A673 (cell line): Measurements from ENCODE around the gene ADGRL2. TPM values are rescaled to one million over a fixed set of nuclear protein-coding genes. Genes with fewer than 3 reads are reported as not detected.

Source experiments
- BruUV-seq: library from RNA; stranded (reverse); fragments of 400-500 nt; replicated peaks from 2 replicates; lab custom pipeline; 2021; lab: Mats Ljungman, UMichigan
- CTCF ChIA-PET: fragments of 300-600 bp; sonication (Branson Sonifier 250); formaldehyde crosslinking; loops from one replicate; lab custom pipeline; 2022; ENCODE audit warnings: antibody characterized with exemption; lab: Charles Lee
- POLR2A ChIA-PET: fragments of 300-600 bp; sonication (Branson Sonifier 250); formaldehyde crosslinking; loops from one replicate; lab custom pipeline; 2022; ENCODE audit warnings: antibody characterized with exemption; ENCODE audit not compliant: low non-redundant PET; lab: Charles Lee
- DNase-seq: peaks from one replicate; pipeline ENCODE4 v3.0.0-alpha.2; 2015; ENCODE audit warnings: low spot score
- H3K27ac ChIP-seq: fragments of 200-600 bp; sonication (generic); 2 replicates; pipeline ENCODE4 v1.5.1; 2016; ENCODE audit warnings: mixed run types, low read depth, mild to moderate bottlenecking, mixed read lengths, antibody characterized with exemption, low read length; ENCODE audit not compliant: poor library complexity, severe bottlenecking
- H3K27me3 ChIP-seq: fragments of 200-600 bp; sonication (generic); replicated peaks from 2 replicates; pipeline ENCODE4 v1.6.1; 2017; ENCODE audit warnings: mixed run types, low read depth, mild to moderate bottlenecking, mixed read lengths, antibody characterized with exemption, low read length; ENCODE audit not compliant: insufficient read depth, poor library complexity
- H3K36me3 ChIP-seq: fragments of 200-600 bp; sonication (generic); 2 replicates; pipeline ENCODE4 v1.6.1; 2016; ENCODE audit warnings: mixed run types, mild to moderate bottlenecking, mixed read lengths, antibody characterized with exemption, low read length; ENCODE audit not compliant: insufficient read depth, poor library complexity, severe bottlenecking
- H3K4me1 ChIP-seq: fragments of 200-600 bp; sonication (generic); 2 replicates; pipeline ENCODE4 v1.6.1; 2017; ENCODE audit warnings: mixed run types, mild to moderate bottlenecking, mixed read lengths, antibody characterized with exemption, low read length; ENCODE audit not compliant: insufficient read depth, poor library complexity, severe bottlenecking
- H3K4me3 ChIP-seq: fragments of 200-600 bp; sonication (generic); 2 replicates; pipeline ENCODE4 v1.5.1; 2016; ENCODE audit warnings: low read depth, mixed run types, mild to moderate bottlenecking, mixed read lengths, low read length; ENCODE audit not compliant: poor library complexity, severe bottlenecking
- H3K9me3 ChIP-seq: fragments of 200-600 bp; sonication (generic); 2 replicates; pipeline ENCODE4 v1.6.1; 2016; ENCODE audit warnings: mixed run types, low read depth, mild to moderate bottlenecking, mixed read lengths, antibody characterized with exemption, low read length; ENCODE audit not compliant: poor library complexity, severe bottlenecking
- CTCF ChIP-seq: fragments of 300-800, 200-600 bp; sonication (generic); conservative IDR thresholded peaks from 2 replicates; pipeline ENCODE4 v1.5.1; 2017; ENCODE audit warnings: low read depth, mild to moderate bottlenecking, antibody characterized with exemption, low read length, moderate library complexity, mixed read lengths
- EZH2 ChIP-seq: fragments of 200-600 bp; sonication (generic); IDR thresholded peaks from 2 replicates; pipeline ENCODE4 v1.6.1; 2017; ENCODE audit warnings: borderline replicate concordance, low read depth, mild to moderate bottlenecking, mixed read lengths, antibody characterized with exemption, low read length; ENCODE audit not compliant: poor library complexity, severe bottlenecking
- intact Hi-C: fragments of 100-400 bp; cut with micrococcal nuclease; formaldehyde crosslinking; loops from one replicate; pipeline ENCODE4 v1.10.0; 2022; ENCODE audit not compliant: unreplicated experiment
- total RNA-seq: library from RNA; stranded (reverse); gene quantifications from 2 replicates; pipeline ENCODE4 v1.2.3, GENCODE V29; 2021

ADGRL2 gene
- total RNA-seq, 1 experiment from 2014 or later, result 1.5 TPM

- CTCF ChIA-PET, result no interaction called here
- H3K4me1 ChIP-seq, result peaks cover 9% of the 10 kb centered on the region
Measured at GRCh38 chr1:81802707-81803430, 2.1 kb downstream of the ADGRL2 start.

GRCh38 chr1:81803431-81804110, 2.8 kb downstream of the ADGRL2 start:
- TF ChIP-seq CTCF (no peak), EZH2 (peak; percentile 17)
- Histone ChIP-seq H3K4me1 (peaks cover 9% of the 10 kb centered on the region), H3K36me3 (no peaks in the 10 kb centered on the region), H3K27me3 (peaks cover 94% of the 10 kb centered on the region), H3K27ac (no peak overlapping the region), H3K4me3 (peak overlapping the region; percentile 52), H3K9me3 (no peaks in the 10 kb centered on the region)
- no peak for DNase-seq
- no TSS peak for BruUV-seq
- ChIA-PET POLR2A (no interaction called here), CTCF (no interaction called here)
- intact Hi-C loops, result no loop called here

More at GRCh38 chr1:81802707-81803430, 2.1 kb downstream of the ADGRL2 start:
- DNase-seq, result peak; percentile 19
- H3K9me3 ChIP-seq, result no peaks in the 10 kb centered on the region
- peak overlapping the region; percentile 52 for H3K4me3 ChIP-seq
- intact Hi-C loops, result no loop called here
- POLR2A ChIA-PET, result no interaction called here
- TF ChIP-seq EZH2, result peak; percentile 80
- peak; percentile 24; the same call in 1 of the 2 replicates for TF ChIP-seq CTCF
- BruUV-seq, result no TSS peak
- H3K36me3 ChIP-seq, result no peaks in the 10 kb centered on the region
- no peak overlapping the region for H3K27ac ChIP-seq
- H3K27me3 ChIP-seq, result peaks cover 93% of the 10 kb centered on the region

- Histone ChIP-seq H3K27me3 (peaks cover 94% of the 10 kb centered on the region), H3K9me3 (no peaks in the 10 kb centered on the region), H3K27ac (no peak overlapping the region), H3K4me1 (peaks cover 9% of the 10 kb centered on the region), H3K4me3 (no peak overlapping the region), H3K36me3 (no peaks in the 10 kb centered on the region)
- intact Hi-C loops, result no loop called here
- BruUV-seq, result no TSS peak
- TF ChIP-seq CTCF (no peak), EZH2 (peak; percentile 38)
- no peak for DNase-seq
- ChIA-PET CTCF (no interaction called here), POLR2A (no interaction called here)
Measured at GRCh38 chr1:81804312-81804711, 3.6 kb downstream of the ADGRL2 start.
